ENCODE results near the gene MED13L. TPM values are rescaled to one million over a fixed set of nuclear protein-coding genes. Genes with fewer than 3 reads are reported as not detected.

The MED13L gene
- total RNA-seq, 1 experiment from 2014 or later: 94.1 TPM

DNA sequence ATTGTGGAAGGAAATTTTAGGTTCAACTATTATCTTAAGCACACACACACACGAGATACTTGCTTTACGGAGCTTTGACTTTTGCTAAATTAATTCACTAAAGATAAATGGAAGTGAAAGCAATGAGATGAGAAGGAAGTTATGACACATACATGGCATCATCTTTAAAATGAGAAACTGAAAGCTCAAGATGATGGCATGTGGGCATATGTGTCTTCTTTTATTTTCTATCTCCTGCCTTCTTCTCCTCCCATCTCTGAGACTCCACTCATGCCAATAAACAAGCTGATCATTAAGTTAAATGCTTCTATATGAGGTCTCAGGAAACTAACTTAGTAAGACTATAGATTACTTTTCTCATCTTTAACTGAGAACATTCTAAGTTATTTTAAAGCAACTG is 216.7 kb downstream of the MED13L start:
- CTCF ChIA-PET: no interaction called here
- POLR2A ChIA-PET (ENCODE audit: low non-redundant PET): no interaction called here
- Histone ChIP-seq H3K36me3 (ENCODE audit: insufficient read depth, low read length, poor library complexity, severe bottlenecking) (no peaks in the 10 kb centered on the region), H3K27me3 (replicated peaks; ENCODE audit: insufficient read depth, low read depth, low read length, poor library complexity) (no peaks in the 10 kb centered on the region), H3K9me3 (ENCODE audit: low read depth, low read length, poor library complexity, severe bottlenecking) (no peaks in the 10 kb centered on the region), H3K4me1 (ENCODE audit: insufficient read depth, low read length, poor library complexity, severe bottlenecking) (peaks cover 26% of the 10 kb centered on the region), H3K27ac (ENCODE audit: low read depth, low read length, poor library complexity, severe bottlenecking) (peak overlapping the region; percentile 10), H3K4me3 (ENCODE audit: low read depth, low read length, poor library complexity, severe bottlenecking) (no peak overlapping the region)
- BruUV-seq (replicated peaks): no TSS peak
- no peak for TF ChIP-seq EZH2 (IDR thresholded peaks at IDR 0.05; ENCODE audit: borderline replicate concordance, low read depth, low read length, poor library complexity, severe bottlenecking)
- TF ChIP-seq, protein P1, sequence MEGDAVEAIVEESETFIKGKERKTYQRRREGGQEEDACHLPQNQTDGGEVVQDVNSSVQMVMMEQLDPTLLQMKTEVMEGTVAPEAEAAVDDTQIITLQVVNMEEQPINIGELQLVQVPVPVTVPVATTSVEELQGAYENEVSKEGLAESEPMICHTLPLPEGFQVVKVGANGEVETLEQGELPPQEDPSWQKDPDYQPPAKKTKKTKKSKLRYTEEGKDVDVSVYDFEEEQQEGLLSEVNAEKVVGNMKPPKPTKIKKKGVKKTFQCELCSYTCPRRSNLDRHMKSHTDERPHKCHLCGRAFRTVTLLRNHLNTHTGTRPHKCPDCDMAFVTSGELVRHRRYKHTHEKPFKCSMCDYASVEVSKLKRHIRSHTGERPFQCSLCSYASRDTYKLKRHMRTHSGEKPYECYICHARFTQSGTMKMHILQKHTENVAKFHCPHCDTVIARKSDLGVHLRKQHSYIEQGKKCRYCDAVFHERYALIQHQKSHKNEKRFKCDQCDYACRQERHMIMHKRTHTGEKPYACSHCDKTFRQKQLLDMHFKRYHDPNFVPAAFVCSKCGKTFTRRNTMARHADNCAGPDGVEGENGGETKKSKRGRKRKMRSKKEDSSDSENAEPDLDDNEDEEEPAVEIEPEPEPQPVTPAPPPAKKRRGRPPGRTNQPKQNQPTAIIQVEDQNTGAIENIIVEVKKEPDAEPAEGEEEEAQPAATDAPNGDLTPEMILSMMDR (conservative IDR thresholded peaks at IDR 0.05; ENCODE audit: low read depth, low read length): no peak
- peak; percentile 45 for DNase-seq (ENCODE audit: low spot score)
- intact Hi-C loops (cut with micrococcal nuclease; ENCODE audit: unreplicated experiment): no loop called here

- CTCF ChIA-PET: no interaction called here
- Histone ChIP-seq H3K9me3 (ENCODE audit: low read depth, low read length, poor library complexity, severe bottlenecking) (no peaks in the 10 kb centered on the region), H3K27ac (ENCODE audit: low read depth, low read length, poor library complexity, severe bottlenecking) (no peak overlapping the region), H3K4me1 (ENCODE audit: insufficient read depth, low read length, poor library complexity, severe bottlenecking) (peaks cover 25% of the 10 kb centered on the region), H3K36me3 (ENCODE audit: insufficient read depth, low read length, poor library complexity, severe bottlenecking) (no peaks in the 10 kb centered on the region), H3K4me3 (ENCODE audit: low read depth, low read length, poor library complexity, severe bottlenecking) (no peak overlapping the region), H3K27me3 (replicated peaks; ENCODE audit: insufficient read depth, low read depth, low read length, poor library complexity) (no peaks in the 10 kb centered on the region)
- no peak for DNase-seq (ENCODE audit: low spot score)
- BruUV-seq (replicated peaks): no TSS peak
- intact Hi-C loops (cut with micrococcal nuclease; ENCODE audit: unreplicated experiment): no loop called here
- TF ChIP-seq EZH2 (IDR thresholded peaks at IDR 0.05; ENCODE audit: borderline replicate concordance, low read depth, low read length, poor library complexity, severe bottlenecking): no peak
- TF ChIP-seq, protein P1 (conservative IDR thresholded peaks at IDR 0.05; ENCODE audit: low read depth, low read length): no peak
- POLR2A ChIA-PET (ENCODE audit: low non-redundant PET): no interaction called here
These were observed 217.6 kb downstream of the MED13L start for GRCh38 chr12:116059904-116060303.

- POLR2A ChIA-PET (ENCODE audit: low non-redundant PET): no interaction called here
- H3K27ac ChIP-seq (ENCODE audit: low read depth, low read length, poor library complexity, severe bottlenecking): no peak overlapping the region
- H3K9me3 ChIP-seq (ENCODE audit: low read depth, low read length, poor library complexity, severe bottlenecking): no peaks in the 10 kb centered on the region
- no peaks in the 10 kb centered on the region for H3K36me3 ChIP-seq (ENCODE audit: insufficient read depth, low read length, poor library complexity, severe bottlenecking)
- H3K4me3 ChIP-seq (ENCODE audit: low read depth, low read length, poor library complexity, severe bottlenecking): no peak overlapping the region
- peaks cover 37% of the 10 kb centered on the region for H3K4me1 ChIP-seq (ENCODE audit: insufficient read depth, low read length, poor library complexity, severe bottlenecking)
- CTCF ChIA-PET: no interaction called here
- H3K27me3 ChIP-seq (replicated peaks; ENCODE audit: insufficient read depth, low read depth, low read length, poor library complexity): no peaks in the 10 kb centered on the region
- intact Hi-C loops (cut with micrococcal nuclease; ENCODE audit: unreplicated experiment): no loop called here
- TF ChIP-seq, protein P1 (conservative IDR thresholded peaks at IDR 0.05; ENCODE audit: low read depth, low read length): no peak
- no peak for TF ChIP-seq EZH2 (IDR thresholded peaks at IDR 0.05; ENCODE audit: borderline replicate concordance, low read depth, low read length, poor library complexity, severe bottlenecking)
- no peak for DNase-seq (ENCODE audit: low spot score)
- BruUV-seq (replicated peaks): no TSS peak
These were observed 218.9 kb downstream of the MED13L start for GRCh38 chr12:116058574-116058973.

All from A673 (cell line).